WI38 (cell line): ENCODE measurements around the gene MAPKAP1.
A peak's percentile ranks its signal among the peaks of the same experiment; 100 is the strongest.

Experiments used
- H3K4me3 ChIP-seq: 2 replicates; pipeline ENCODE4 v1.5.1; 2011; ENCODE audit warnings: low read depth, mild to moderate bottlenecking, control low read depth, low read length
- TF ChIP-seq, protein P1 (sequence below): IDR thresholded peaks from 2 replicates; pipeline ENCODE4 v1.5.1; 2012; ENCODE audit warnings: low read depth, mild to moderate bottlenecking, control low read depth, low read length

The MAPKAP1 gene

GRCh38 chr9:125632321-125633115, 74.5 kb downstream of the MAPKAP1 start:
- TF ChIP-seq, protein P1, sequence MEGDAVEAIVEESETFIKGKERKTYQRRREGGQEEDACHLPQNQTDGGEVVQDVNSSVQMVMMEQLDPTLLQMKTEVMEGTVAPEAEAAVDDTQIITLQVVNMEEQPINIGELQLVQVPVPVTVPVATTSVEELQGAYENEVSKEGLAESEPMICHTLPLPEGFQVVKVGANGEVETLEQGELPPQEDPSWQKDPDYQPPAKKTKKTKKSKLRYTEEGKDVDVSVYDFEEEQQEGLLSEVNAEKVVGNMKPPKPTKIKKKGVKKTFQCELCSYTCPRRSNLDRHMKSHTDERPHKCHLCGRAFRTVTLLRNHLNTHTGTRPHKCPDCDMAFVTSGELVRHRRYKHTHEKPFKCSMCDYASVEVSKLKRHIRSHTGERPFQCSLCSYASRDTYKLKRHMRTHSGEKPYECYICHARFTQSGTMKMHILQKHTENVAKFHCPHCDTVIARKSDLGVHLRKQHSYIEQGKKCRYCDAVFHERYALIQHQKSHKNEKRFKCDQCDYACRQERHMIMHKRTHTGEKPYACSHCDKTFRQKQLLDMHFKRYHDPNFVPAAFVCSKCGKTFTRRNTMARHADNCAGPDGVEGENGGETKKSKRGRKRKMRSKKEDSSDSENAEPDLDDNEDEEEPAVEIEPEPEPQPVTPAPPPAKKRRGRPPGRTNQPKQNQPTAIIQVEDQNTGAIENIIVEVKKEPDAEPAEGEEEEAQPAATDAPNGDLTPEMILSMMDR: no peak
- H3K4me3 ChIP-seq: no peak overlapping the region

GRCh38 chr9:125631391-125632085, 75.5 kb downstream of the MAPKAP1 start:
- H3K4me3 ChIP-seq: no peak overlapping the region
- TF ChIP-seq, protein P1: peak; percentile 58

- H3K4me3 ChIP-seq: no peak overlapping the region
- TF ChIP-seq, protein P1: no peak
Measured at GRCh38 chr9:125630436-125630835, 76.6 kb downstream of the MAPKAP1 start.

- H3K4me3 ChIP-seq: no peak overlapping the region
- TF ChIP-seq, protein P1: no peak
Measured at GRCh38 chr9:125629446-125629845, 77.6 kb downstream of the MAPKAP1 start.

DNA sequence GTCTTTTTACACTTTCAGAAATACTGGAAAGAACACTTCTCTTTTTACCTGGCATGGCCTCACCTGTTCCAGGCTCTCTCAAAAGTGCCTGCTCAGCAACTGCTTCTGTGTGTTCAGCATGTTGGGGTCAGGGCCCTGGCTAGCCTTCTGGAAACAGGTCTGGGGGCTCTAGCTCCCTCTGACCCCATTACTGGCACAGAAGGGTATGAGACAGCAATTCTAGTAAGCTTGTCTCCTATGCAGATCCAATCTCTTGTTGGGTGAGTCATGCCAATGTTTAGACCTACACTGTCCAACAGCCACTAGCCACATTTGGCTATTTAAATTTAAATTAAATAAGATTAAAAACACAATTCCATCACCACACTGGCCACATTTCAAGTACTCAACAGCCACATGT, 80.8 kb downstream of the MAPKAP1 start:
- H3K4me3 ChIP-seq: no peak overlapping the region
- TF ChIP-seq, protein P1: no peak

- no peak overlapping the region for H3K4me3 ChIP-seq
- TF ChIP-seq, protein P1: no peak
Measured at GRCh38 chr9:125621170-125621569, 85.8 kb downstream of the MAPKAP1 start.

GRCh38 chr9:125620216-125620615, 86.8 kb downstream of the MAPKAP1 start:
- TF ChIP-seq, protein P1: no peak
- no peak overlapping the region for H3K4me3 ChIP-seq
